Ureter (tissue), 1 donor: ENCODE results near the gene MARCHF9. TPM values are rescaled to one million over a fixed set of nuclear protein-coding genes. Genes with fewer than 3 reads are reported as not detected.
A peak's percentile ranks its signal among the peaks of the same experiment; 100 is the strongest.

ENCODE experiments used
- DNase-seq: peaks from one replicate; pipeline ENCODE4 v3.0.0-alpha.2; 2020; ENCODE audit warnings: low spot score
- total RNA-seq: library from RNA; stranded (reverse); gene quantifications from one replicate; pipeline ENCODE4 v1.2.4, GENCODE V29; 2023
- donor health status: DM: yes; HTN: yes; CAD: no.

MARCHF9 gene
- total RNA-seq, 1 donor from 2014 or later: 12.1 TPM

- DNase-seq: no peak
Measured at GRCh38 chr12:57737467-57738460, 17.1 kb upstream of the MARCHF9 start.

- no peak for DNase-seq
Measured at GRCh38 chr12:57738661-57739237, 16.2 kb upstream of the MARCHF9 start, which contains the start of gene AGAP2. TSS of gene AGAP2 (minus strand) at chr12:57738742. CDS start at chr12:57738246, 496 bp downstream.

GRCh38 chr12:57739387-57739786 is 15.5 kb upstream of the MARCHF9 start:
- DNase-seq: no peak

- no peak for DNase-seq
Measured at GRCh38 chr12:57739914-57740538, 14.9 kb upstream of the MARCHF9 start.

- DNase-seq: no peak
Measured at GRCh38 chr12:57740656-57741412, 14.1 kb upstream of the MARCHF9 start.

- no peak for DNase-seq
Measured at GRCh38 chr12:57741413-57741789, 13.5 kb upstream of the MARCHF9 start.

- no peak for DNase-seq
Measured at GRCh38 chr12:57741844-57742738, 12.8 kb upstream of the MARCHF9 start.

- no peak for DNase-seq
Measured at GRCh38 chr12:57743769-57744168, 11.1 kb upstream of the MARCHF9 start.

GRCh38 chr12:57744194-57744776 is 10.6 kb upstream of the MARCHF9 start:
- peak; percentile 80 for DNase-seq

GRCh38 chr12:57744777-57745484 is 10.0 kb upstream of the MARCHF9 start, which contains the start of gene TSPAN31:
TSS of gene TSPAN31 (plus strand) at chr12:57745039. CDS start at chr12:57745155, 116 bp downstream.
- peak; percentile 98 for DNase-seq

GRCh38 chr12:57745485-57745881 is 9.4 kb upstream of the MARCHF9 start:
- DNase-seq: no peak

GRCh38 chr12:57746025-57746424 is 8.9 kb upstream of the MARCHF9 start:
- DNase-seq: no peak

GRCh38 chr12:57749061-57749460 is 5.8 kb upstream of the MARCHF9 start:
- DNase-seq: no peak

- no peak for DNase-seq
Measured at GRCh38 chr12:57750561-57751431, 4.1 kb upstream of the MARCHF9 start.

- DNase-seq: no peak
Measured at GRCh38 chr12:57751432-57751787, 3.5 kb upstream of the MARCHF9 start.

GRCh38 chr12:57751788-57752667 is 2.9 kb upstream of the MARCHF9 start, which contains the start of gene CDK4:
TSS of gene CDK4 (minus strand) at chr12:57752310. CDS start at chr12:57751717, 593 bp downstream.
- DNase-seq: peak; percentile 100

- no peak for DNase-seq
Measured at GRCh38 chr12:57752668-57753000, 2.3 kb upstream of the MARCHF9 start.
